HepG2 (cell line): Measurements from ENCODE around the gene ABT1. TPM values are rescaled to one million over a fixed set of nuclear protein-coding genes. Genes with fewer than 3 reads are reported as not detected.

ENCODE experiments used
- ARID3A ChIP-seq: IDR thresholded peaks from 2 replicates; pipeline ENCODE4 v1.6.1; 2012; ENCODE audit warnings: low read depth, low read length, improper control_type of control experiment
- BCL6 ChIP-seq: IDR thresholded peaks from 2 replicates; pipeline ENCODE4 v1.6.1; 2016; ENCODE audit warnings: missing genetic modification reagents, missing compliant biosample characterization
- CBX2 ChIP-seq, 2 experiments: fragments of 200-600 bp in 1 of 2; sonication (generic); formaldehyde crosslinking in 1 of 2; IDR thresholded peaks; 2 replicates each; pipeline versions ENCODE4 v1.7.0 to v1.8.1; 2018 to 2022; ENCODE audit warnings: low read depth in 2 of 2, low read length in 1 of 2, mild to moderate bottlenecking in 1 of 2, missing genetic modification reagents in 1 of 2
- CERS6 ChIP-seq: sonication (generic); formaldehyde crosslinking; IDR thresholded peaks from 2 replicates; pipeline ENCODE4 v1.5.0; 2020; ENCODE audit warnings: missing genetic modification reagents
- DMTF1 ChIP-seq: sonication (generic); formaldehyde crosslinking; IDR thresholded peaks from 2 replicates; pipeline ENCODE4 v1.4.0; 2020; ENCODE audit warnings: mild to moderate bottlenecking, missing genetic modification reagents
- FOXK1 ChIP-seq: sonication (generic); formaldehyde crosslinking; IDR thresholded peaks from 2 replicates; pipeline ENCODE4 v1.4.0; 2020; ENCODE audit warnings: low read depth, missing genetic modification reagents, borderline replicate concordance
- GATAD2A ChIP-seq: IDR thresholded peaks from 2 replicates; pipeline ENCODE4 v1.6.1; 2016
- HMG20A ChIP-seq: IDR thresholded peaks from 2 replicates; pipeline ENCODE4 v1.6.1; 2016; ENCODE audit warnings: borderline replicate concordance
- IKZF4 ChIP-seq: sonication (generic); formaldehyde crosslinking; IDR thresholded peaks from 2 replicates; pipeline ENCODE4 v1.5.1; 2020; ENCODE audit warnings: borderline replicate concordance, mild to moderate bottlenecking, low read depth, missing genetic modification reagents; ENCODE audit errors: not compliant biosample characterization
- KLF15 ChIP-seq: sonication (generic); formaldehyde crosslinking; IDR thresholded peaks from 2 replicates; pipeline ENCODE4 v1.8.1; 2023; ENCODE audit warnings: borderline replicate concordance, mild to moderate bottlenecking, inconsistent platforms, missing genetic modification reagents, mixed read lengths
- KLF6 ChIP-seq: IDR thresholded peaks from 2 replicates; pipeline ENCODE4 v1.8.0; 2016; ENCODE audit warnings: missing biosample characterization, missing genetic modification reagents
- RFXAP ChIP-seq: sonication (generic); formaldehyde crosslinking; IDR thresholded peaks from 2 replicates; pipeline ENCODE4 v1.4.0; 2020; ENCODE audit warnings: missing genetic modification reagents, borderline replicate concordance
- SYNCRIP ChIP-seq: fragments of 200-400 bp; formaldehyde crosslinking; IDR thresholded peaks from 2 replicates; pipeline ENCODE4 v1.6.1; 2018; ENCODE audit warnings: mild to moderate bottlenecking, low read depth, low read length; ENCODE audit not compliant: insufficient read depth
- THAP8 ChIP-seq: sonication (generic); formaldehyde crosslinking; IDR thresholded peaks from 2 replicates; pipeline ENCODE4 v1.5.1; 2020; ENCODE audit warnings: missing genetic modification reagents, mild to moderate bottlenecking, borderline replicate concordance
- ZBED4 ChIP-seq: sonication (generic); formaldehyde crosslinking; IDR thresholded peaks from 2 replicates; pipeline ENCODE4 v1.4.0; 2020; ENCODE audit warnings: missing genetic modification reagents, borderline replicate concordance
- ZMAT5 ChIP-seq: sonication (generic); formaldehyde crosslinking; IDR thresholded peaks from 2 replicates; pipeline ENCODE4 v1.5.0; 2020; ENCODE audit warnings: mild to moderate bottlenecking, low read depth, missing genetic modification reagents, borderline replicate concordance
- ZNF180 ChIP-seq: sonication (generic); formaldehyde crosslinking; IDR thresholded peaks from 2 replicates; pipeline ENCODE4 v1.4.0; 2020; ENCODE audit warnings: low read depth, missing genetic modification reagents, borderline replicate concordance
- ZNF546 ChIP-seq: sonication (generic); formaldehyde crosslinking; conservative IDR thresholded peaks from 2 replicates; pipeline ENCODE4 v1.8.1; 2023; ENCODE audit warnings: mild to moderate bottlenecking, missing genetic modification reagents
- polyA plus RNA-seq, 8 experiments: library from polyadenylated mRNA; depleted of rRNA in 3 of 8; stranded (reverse) in 7 of 8; unstranded in 1 of 8; fragments of >200 nt; fragmentation: Illumina TruSeq in 4 of 8; extraction: Trizol in 4 of 8; gene quantifications; 2 replicates each; pipeline versions ENCODE4 v1.2.1 to v1.2.3, GENCODE V29; 2011 to 2016; ENCODE audit warnings: low read depth in 4 of 8, missing spikeins in 1 of 8, mixed read lengths in 1 of 8; ENCODE audit not compliant: insufficient read depth in 1 of 8
- total RNA-seq, 5 experiments: library from RNA; depleted of rRNA; stranded (reverse); fragments of >200 nt; fragmentation: Illumina TruSeq; extraction: Trizol; gene quantifications; 2 replicates each; pipeline ENCODE4 v1.2.3, GENCODE V29; 2016; ENCODE audit warnings: low read depth in 1 of 5

The ABT1 gene
- total and polyA plus RNA-seq, 2 of the 13 experiments (the other 11 are each of a cell fraction or from before 2014, with no cell fraction given): 38.4 TPM

GRCh38 chr6:26553264-26553634 is 43.5 kb upstream of the ABT1 start (continued):
- TF ChIP-seq KLF15 (CRISPR knock-in tag) (no peak), FOXK1 (CRISPR knock-in tag) (0 out of 2 replicates have a peak, but pooled peaks have one; percentile 12), ZNF546 (no peak), HMG20A (CRISPR knock-in tag) (no peak; the same call in 1 of the 2 replicates), CBX2 (IDR thresholded peaks at IDR 0.05; ENCODE audit: low read depth, low read length) (no peak), CBX2 (CRISPR knock-in tag; IDR thresholded peaks at IDR 0.05; ENCODE audit: low read depth) (no peak), ZBED4 (CRISPR knock-in tag) (0 out of 2 replicates have a peak, but pooled peaks have one; percentile 67), IKZF4 (CRISPR knock-in tag) (no peak), KLF6 (no peak), ZNF180 (CRISPR knock-in tag) (peak; percentile 63; the same call in 1 of the 2 replicates), ARID3A (peak; percentile 8; the same call in 1 of the 2 replicates), BCL6 (CRISPR knock-in tag) (peak; percentile 18; the same call in 1 of the 2 replicates), SYNCRIP (no peak), CERS6 (CRISPR knock-in tag) (no peak), ZMAT5 (no peak), THAP8 (no peak), RFXAP (0 out of 2 replicates have a peak, but pooled peaks have one; percentile 14), DMTF1 (no peak), GATAD2A (CRISPR knock-in tag) (peak; percentile 69; the same call in 1 of the 2 replicates)
